NCI-H1092 treated with DMSO at 0.1 percent for 48 hours (cell line): ENCODE measurements around the gene SRSF7.
"Not testable (repeated sequence)": the region's sequence is repeated elsewhere in the genome, so short reads cannot be mapped to it uniquely, and the experiment has no call there.

Experiments used
- DNase-seq: peaks from one replicate; lab custom pipeline; 2025; lab: John Stamatoyannopoulos, UW

Gene SRSF7

GRCh38 chr2:38754049-38754448 lies 2.9 kb upstream of the SRSF7 start:
- DNase-seq, result no peak

- DNase-seq, result no peak
These were observed 642 bp upstream of the SRSF7 start for GRCh38 chr2:38751596-38752410.

GRCh38 chr2:38750011-38750890 lies 910 bp downstream of the SRSF7 start:
- peak; percentile 18 for DNase-seq

GRCh38 chr2:38748943-38749804 lies 2.0 kb downstream of the SRSF7 start:
- DNase-seq, result no peak

GRCh38 chr2:38748391-38748790 lies 2.8 kb downstream of the SRSF7 start:
- DNase-seq, result no peak

- DNase-seq, result no peak
These were observed 3.3 kb downstream of the SRSF7 start for GRCh38 chr2:38747819-38748218.

GRCh38 chr2:38747007-38747424 lies 4.1 kb downstream of the SRSF7 start:
- DNase-seq, result no peak

- no peak for DNase-seq
These were observed 5.9 kb downstream of the SRSF7 start for GRCh38 chr2:38745267-38745666.

- no peak for DNase-seq
These were observed 6.8 kb downstream of the SRSF7 start for GRCh38 chr2:38744399-38744780.

- DNase-seq, result no peak
These were observed 7.3 kb downstream of the SRSF7 start for GRCh38 chr2:38743672-38744398.

- DNase-seq, result no peak
These were observed 8.2 kb downstream of the SRSF7 start for GRCh38 chr2:38742797-38743559.

GRCh38 chr2:38740851-38741731 lies 10.1 kb downstream of the SRSF7 start:
- DNase-seq, result peak; percentile 15

- no peak for DNase-seq
These were observed 11.6 kb downstream of the SRSF7 start for GRCh38 chr2:38739524-38739923.

GRCh38 chr2:38737925-38738324 lies 13.2 kb downstream of the SRSF7 start:
- DNase-seq, result no peak

- DNase-seq, result not testable (repeated sequence)
These were observed 14.0 kb downstream of the SRSF7 start for GRCh38 chr2:38737000-38737698.

- no peak for DNase-seq
These were observed 15.2 kb downstream of the SRSF7 start for GRCh38 chr2:38735999-38736320.

- DNase-seq, result no peak
These were observed 16.7 kb downstream of the SRSF7 start for GRCh38 chr2:38734299-38735058.

- no peak for DNase-seq
These were observed 17.7 kb downstream of the SRSF7 start for GRCh38 chr2:38733300-38733971.
